GM12864 (cell line): ENCODE results near the gene ECEL1.
A peak's percentile ranks its signal among the peaks of the same experiment; 100 is the strongest.
"Not testable (repeated sequence)": the region's sequence is repeated elsewhere in the genome, so short reads cannot be mapped to it uniquely, and the experiment has no call there.

Source experiments
- DNase-seq: peaks from one replicate; pipeline ENCODE4 v3.0.0-alpha.2; 2011; ENCODE audit warnings: low read depth
- H3K4me3 ChIP-seq: 2 replicates; pipeline ENCODE4 v1.5.1; 2011; ENCODE audit warnings: mild to moderate bottlenecking, low read depth, low read length, control low read depth
- TF ChIP-seq, protein P1 (sequence below): IDR thresholded peaks from 2 replicates; pipeline ENCODE4 v1.5.1; 2011; ENCODE audit warnings: low read depth, mild to moderate bottlenecking, moderate library complexity, low read length, control low read depth, inconsistent platforms; ENCODE audit errors: missing control alignments

Gene ECEL1

DNA sequence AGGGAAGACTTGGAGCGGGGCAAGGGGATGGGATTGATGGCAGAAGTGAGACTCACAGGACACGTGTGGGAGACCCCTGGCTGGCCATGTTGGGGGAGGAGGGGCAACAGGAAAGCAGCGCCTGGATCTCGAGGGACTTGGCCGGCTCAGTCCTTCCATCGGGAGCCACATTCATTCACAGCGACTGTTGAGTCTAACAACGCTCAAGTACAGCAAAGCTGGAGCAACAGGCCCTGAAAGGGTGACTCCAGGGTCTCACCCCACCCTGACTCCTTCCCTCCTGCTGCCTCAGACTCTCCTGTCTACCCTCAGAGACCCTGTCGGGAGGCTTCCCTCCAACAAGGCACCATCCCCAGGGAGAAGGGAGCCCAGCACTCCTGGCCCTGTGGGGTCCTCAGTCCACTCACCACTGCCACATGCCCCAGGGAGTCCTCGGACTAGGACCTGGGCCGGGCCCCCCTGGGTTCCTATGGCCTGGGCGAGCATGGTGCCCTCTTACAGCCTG is 46.4 kb downstream of the ECEL1 start:
- DNase-seq: no peak
- TF ChIP-seq, protein P1, sequence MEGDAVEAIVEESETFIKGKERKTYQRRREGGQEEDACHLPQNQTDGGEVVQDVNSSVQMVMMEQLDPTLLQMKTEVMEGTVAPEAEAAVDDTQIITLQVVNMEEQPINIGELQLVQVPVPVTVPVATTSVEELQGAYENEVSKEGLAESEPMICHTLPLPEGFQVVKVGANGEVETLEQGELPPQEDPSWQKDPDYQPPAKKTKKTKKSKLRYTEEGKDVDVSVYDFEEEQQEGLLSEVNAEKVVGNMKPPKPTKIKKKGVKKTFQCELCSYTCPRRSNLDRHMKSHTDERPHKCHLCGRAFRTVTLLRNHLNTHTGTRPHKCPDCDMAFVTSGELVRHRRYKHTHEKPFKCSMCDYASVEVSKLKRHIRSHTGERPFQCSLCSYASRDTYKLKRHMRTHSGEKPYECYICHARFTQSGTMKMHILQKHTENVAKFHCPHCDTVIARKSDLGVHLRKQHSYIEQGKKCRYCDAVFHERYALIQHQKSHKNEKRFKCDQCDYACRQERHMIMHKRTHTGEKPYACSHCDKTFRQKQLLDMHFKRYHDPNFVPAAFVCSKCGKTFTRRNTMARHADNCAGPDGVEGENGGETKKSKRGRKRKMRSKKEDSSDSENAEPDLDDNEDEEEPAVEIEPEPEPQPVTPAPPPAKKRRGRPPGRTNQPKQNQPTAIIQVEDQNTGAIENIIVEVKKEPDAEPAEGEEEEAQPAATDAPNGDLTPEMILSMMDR: no peak
- H3K4me3 ChIP-seq: no peak overlapping the region

DNA sequence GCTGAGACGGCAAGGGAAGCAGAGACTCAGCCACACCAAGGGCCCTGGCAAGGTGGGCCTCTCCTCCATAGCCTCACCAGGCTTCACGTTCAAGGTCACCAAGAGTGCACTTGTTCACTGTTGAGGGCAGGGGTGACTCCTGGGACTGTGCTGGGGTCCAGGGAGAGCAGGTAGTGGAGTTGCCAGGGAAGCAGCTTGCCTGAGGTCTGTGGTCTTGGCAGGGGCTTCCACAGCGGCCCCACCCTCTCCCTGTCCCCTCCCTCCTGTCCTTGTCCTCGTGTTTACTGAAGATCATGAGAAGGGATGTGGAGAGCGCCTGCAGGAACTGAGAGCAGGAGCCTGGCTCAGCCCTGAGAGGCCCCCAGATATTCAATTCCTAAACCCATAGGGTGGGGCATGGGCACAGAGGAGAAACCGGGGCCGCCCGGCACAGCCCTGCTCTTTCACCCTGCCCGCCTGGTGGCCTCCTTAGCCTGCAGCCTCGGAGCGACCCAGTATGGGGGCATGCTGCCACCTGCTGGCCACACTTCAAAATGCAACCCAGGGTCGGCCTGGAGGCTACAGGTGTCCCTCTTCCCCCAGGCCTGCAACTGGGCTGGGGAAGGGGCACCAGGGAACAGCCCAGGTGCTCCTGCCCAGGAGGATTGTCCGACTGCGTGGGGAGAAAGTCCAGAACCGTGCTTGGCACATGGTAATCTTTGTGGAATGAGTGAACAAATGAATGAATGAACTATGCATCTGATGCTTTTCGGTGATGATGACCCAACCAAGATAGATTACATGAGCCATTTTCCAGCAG is 47.2 kb downstream of the ECEL1 start:
- TF ChIP-seq, protein P1: peak; percentile 87
- peak; percentile 15 for DNase-seq
- not testable (repeated sequence) for H3K4me3 ChIP-seq

DNA sequence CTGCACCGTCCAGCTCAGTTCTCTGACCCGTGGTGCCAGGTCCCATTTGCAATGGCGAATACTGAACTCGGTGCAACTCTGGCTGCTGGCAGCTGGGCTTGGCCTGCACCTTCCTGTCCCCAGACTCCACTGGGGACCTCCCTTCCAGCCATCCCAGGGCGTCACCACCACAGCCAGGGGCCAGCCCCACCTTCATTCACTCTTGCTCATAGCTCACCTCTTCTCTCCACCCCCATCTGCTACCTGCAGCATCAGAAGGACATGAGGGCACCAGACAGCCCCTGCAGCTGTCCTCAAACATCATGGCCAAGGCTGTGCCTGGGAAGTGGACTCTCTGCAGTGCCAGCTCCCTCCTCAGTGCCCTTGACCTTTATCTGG is 47.9 kb downstream of the ECEL1 start:
- TF ChIP-seq, protein P1: no peak
- DNase-seq: no peak
- H3K4me3 ChIP-seq: no peak overlapping the region

DNA sequence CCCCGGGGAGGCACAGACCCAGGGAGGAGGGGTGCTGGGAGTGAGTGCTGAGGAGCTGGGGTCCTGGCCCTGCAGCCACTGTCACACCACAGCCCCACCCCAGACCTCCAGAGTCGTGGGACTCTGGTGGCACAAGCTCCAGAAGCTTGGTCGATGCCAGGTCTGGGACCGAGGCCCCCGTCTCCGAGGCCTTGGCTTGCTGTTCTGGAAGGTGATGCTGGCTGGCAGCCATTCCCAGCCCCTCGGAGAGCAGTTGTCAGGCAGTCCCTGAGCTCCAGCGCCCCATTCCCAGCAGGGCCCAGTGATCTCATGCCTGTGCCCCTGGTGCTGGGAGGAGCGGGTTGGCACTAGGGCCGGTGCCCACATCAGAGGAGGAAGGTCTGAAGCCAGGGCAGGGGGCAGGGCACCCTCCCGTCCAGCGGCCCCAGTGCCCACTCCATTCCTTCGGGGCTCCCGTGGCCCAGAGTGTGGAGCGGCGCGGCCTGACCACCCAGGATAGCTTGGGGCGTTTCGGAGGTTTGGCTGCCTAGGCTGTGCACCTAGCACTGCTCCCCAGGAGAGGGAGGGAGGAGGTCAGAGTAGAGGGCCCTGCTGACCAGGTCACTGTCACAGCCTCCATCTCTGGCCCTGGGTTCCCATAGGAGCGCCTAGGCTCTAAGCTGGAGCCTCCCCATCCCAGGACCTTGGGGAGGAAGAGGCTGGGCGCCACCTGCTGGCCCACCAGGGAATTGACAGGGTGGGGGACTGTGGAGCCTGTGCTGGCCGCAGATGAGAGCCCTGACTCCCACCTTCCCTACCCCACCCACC is 48.5 kb downstream of the ECEL1 start:
- H3K4me3 ChIP-seq: no peak overlapping the region
- TF ChIP-seq, protein P1: peak; percentile 49
- no peak for DNase-seq

DNA sequence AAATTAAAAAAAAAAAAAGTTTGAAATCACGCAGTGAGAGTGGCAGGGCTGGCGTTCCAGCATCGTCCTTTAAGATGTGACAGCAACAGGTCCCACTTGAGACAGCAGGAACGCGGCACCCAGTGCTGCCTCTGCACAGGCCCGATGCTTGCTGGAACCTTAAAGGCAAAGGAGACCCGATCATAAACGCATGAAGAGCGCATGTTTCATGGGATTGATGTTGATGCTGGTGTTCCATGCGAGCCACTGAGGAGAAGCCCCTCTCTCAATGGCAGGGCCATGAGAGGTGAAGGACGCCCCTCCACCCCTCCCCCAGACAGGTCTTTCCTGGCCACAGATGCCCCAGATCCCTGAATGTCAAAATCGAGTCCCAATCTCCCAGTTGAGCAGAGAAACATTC is 49.5 kb downstream of the ECEL1 start:
- no peak for DNase-seq
- H3K4me3 ChIP-seq: no peak overlapping the region
- TF ChIP-seq, protein P1: no peak

DNA sequence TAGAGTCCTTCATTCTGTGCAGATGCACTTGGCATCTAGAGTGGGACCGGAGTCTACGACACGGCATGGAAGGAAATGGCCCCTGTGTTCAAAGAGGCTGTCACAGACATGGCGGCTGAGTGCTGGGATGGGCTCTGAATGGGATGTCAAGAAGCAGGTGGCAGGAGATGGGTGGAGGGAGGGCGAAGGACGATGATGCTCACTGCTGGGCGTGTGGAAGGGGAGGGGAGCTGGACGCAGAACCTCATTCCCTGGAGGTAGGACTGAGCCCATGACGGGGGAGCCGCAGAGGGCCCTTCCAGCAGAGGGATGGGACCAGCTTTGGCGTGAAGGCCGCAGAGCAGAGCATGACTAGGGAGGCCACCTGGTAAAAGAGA is 50.5 kb downstream of the ECEL1 start:
- TF ChIP-seq, protein P1: no peak
- no peak overlapping the region for H3K4me3 ChIP-seq
- DNase-seq: no peak
